ENCODE results near the gene LRRC61.
"Not testable (repeated sequence)": the region's sequence is repeated elsewhere in the genome, so short reads cannot be mapped to it uniquely, and the experiment has no call there.

Gene LRRC61

DNA sequence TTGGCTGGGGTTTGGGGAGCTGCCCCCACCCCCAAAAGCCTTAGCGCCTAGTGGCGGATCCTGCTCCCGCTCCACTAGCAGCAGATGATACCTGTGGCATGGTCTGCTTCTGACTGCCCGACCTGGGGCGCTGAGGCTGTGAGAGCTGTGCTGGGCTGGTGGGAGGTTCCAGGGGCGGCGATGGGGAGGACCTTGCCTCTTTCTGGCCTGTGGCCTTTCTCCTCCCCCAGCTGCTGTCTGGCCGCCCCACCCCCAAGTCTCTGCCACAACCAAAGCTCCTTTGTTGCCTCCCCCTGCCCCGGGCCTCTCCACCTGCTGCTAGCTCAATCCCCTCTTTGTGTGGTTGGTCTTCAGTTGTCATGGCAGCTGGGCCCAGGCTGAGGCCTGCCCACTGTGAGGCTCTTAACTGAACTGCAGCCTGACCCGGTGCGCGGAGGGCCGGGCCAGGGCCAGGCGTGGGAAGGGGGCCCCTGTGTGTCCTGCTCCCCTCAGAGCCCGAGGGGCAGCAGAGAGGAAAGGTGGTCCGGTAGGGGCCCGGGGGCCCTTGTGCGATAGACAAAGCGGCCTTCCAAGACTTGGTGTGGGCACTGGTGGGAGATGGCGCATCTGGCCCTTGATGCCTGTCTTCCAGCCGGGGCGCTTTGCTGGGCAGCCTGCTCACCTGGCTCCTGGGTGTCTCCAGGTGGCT lies 60.7 kb downstream of the LRRC61 start:
- DNase-seq (ENCODE audit: low spot score), result no peak

- DNase-seq (ENCODE audit: low spot score), result no peak
Observed at GRCh38 chr7:150384406-150385301, 61.5 kb downstream of the LRRC61 start.

DNA sequence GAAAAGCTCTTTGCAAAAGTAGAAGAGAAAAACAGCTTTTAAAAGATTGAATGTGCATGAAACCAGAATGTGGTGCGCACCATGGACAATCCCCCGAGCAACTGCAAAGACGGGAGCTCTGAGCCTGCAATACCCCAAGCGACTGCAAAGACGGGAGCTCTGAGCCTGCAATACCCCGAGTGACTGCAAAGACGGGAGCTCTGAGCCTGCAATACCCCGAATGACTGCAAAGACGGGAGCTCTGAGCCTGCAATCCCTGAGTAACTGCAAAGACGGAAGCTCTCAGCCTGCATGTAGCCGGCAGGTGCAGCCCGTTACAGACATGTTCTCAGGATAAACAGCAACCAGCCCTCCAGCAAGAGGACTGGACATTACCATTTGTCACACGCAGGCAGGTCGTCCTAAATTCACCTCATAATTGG lies 62.2 kb downstream of the LRRC61 start:
- no peak for DNase-seq (ENCODE audit: low spot score)

GRCh38 chr7:150385884-150386283 lies 62.7 kb downstream of the LRRC61 start:
- not testable (repeated sequence) for DNase-seq (ENCODE audit: low spot score)

All from CD4-positive, alpha-beta T cell treated with Interleukin-2 at 100 ng/mL for 4 hours (primary cell).